ENCODE measurements around the gene COG7. TPM values are rescaled to one million over a fixed set of nuclear protein-coding genes. Genes with fewer than 3 reads are reported as not detected.
"Not testable (repeated sequence)": the region's sequence is repeated elsewhere in the genome, so short reads cannot be mapped to it uniquely, and the experiment has no call there.

Gene COG7
- polyA plus RNA-seq, 1 experiment = 19.6 TPM

DNA sequence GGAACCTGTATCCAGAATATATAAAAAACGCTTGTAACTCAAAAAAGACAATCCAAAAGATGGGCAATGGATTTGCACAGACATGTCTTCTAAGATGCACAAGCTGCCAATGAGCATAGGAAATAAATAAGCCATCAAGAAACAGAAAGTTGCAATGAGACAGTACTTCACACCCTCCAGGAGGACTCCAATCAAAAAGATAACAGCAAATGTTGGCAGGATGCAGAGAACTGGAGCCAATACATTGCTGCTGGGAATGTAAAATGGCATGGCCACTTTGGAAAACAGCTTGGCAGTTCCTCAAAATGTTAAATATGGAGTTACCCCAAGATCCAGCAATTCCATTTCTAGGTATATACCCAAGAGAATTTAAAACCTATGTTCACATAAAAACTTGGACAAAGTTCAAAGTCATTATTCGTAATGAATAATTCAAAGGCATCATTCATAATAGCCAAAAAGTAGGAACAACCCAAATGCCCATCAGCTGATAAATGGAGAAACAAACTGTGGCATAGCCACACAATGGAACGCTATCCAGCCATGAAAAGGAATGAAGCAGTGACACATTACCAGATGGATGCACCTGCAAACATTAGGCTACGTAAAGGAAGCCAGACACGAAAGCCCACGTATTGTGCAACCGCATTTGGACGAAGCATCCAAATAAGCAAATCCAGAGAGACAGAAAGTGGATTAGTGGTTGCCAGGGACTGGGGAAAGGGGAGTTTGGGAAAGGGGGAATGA lies 31.7 kb upstream of the COG7 start:
- ChIA-PET CTCF (no interaction called here), POLR2A (no interaction called here)
- Histone ChIP-seq H3K9me3 (ENCODE audit: control insufficient read depth, insufficient read depth, low read length) (no peaks in the 10 kb centered on the region), H3K27me3 (ENCODE audit: control insufficient read depth, insufficient read depth, low read length) (no peaks in the 10 kb centered on the region), H3K4me3 (ENCODE audit: low read depth, low read length) (no peak overlapping the region), H3K27ac (ENCODE audit: low read depth, low read length) (no peak overlapping the region)
- TF ChIP-seq, protein P1, sequence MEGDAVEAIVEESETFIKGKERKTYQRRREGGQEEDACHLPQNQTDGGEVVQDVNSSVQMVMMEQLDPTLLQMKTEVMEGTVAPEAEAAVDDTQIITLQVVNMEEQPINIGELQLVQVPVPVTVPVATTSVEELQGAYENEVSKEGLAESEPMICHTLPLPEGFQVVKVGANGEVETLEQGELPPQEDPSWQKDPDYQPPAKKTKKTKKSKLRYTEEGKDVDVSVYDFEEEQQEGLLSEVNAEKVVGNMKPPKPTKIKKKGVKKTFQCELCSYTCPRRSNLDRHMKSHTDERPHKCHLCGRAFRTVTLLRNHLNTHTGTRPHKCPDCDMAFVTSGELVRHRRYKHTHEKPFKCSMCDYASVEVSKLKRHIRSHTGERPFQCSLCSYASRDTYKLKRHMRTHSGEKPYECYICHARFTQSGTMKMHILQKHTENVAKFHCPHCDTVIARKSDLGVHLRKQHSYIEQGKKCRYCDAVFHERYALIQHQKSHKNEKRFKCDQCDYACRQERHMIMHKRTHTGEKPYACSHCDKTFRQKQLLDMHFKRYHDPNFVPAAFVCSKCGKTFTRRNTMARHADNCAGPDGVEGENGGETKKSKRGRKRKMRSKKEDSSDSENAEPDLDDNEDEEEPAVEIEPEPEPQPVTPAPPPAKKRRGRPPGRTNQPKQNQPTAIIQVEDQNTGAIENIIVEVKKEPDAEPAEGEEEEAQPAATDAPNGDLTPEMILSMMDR (IDR thresholded peaks at IDR 0.05; ENCODE audit: low read depth, low read length) = no peak
- no peak for DNase-seq (ENCODE audit: low read depth, low spot score)

DNA sequence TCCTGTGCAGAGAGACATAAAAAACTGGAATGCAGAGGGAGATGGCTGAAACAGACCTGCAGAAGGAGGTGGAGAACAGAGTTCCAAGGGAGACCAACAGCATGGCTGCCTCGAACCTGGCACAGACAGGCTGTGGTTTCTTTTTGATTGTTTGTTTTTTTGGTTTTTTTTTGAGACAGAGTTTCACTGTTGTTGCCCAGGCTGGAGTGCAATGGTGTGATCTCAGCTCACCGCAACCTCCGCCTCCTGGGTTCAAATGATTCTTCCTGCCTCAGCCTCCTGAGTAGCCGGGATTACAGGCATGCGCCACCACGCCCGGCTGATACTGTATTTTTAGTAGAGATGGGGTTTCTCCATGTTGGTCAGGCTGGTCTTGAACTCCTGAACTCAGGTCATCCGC lies 30.5 kb upstream of the COG7 start:
- DNase-seq (ENCODE audit: low read depth, low spot score); CTCF ChIA-PET; H3K9me3 ChIP-seq (ENCODE audit: control insufficient read depth, insufficient read depth, low read length); H3K27ac ChIP-seq (ENCODE audit: low read depth, low read length); H3K4me3 ChIP-seq (ENCODE audit: low read depth, low read length); H3K27me3 ChIP-seq (ENCODE audit: control insufficient read depth, insufficient read depth, low read length): not testable (repeated sequence)
- POLR2A ChIA-PET = interaction anchor here (0.8 kb wide), 1 partner anchor 21 kb away, joined by 3 read pairs; no protein-coding TSS in a partner anchor

DNA sequence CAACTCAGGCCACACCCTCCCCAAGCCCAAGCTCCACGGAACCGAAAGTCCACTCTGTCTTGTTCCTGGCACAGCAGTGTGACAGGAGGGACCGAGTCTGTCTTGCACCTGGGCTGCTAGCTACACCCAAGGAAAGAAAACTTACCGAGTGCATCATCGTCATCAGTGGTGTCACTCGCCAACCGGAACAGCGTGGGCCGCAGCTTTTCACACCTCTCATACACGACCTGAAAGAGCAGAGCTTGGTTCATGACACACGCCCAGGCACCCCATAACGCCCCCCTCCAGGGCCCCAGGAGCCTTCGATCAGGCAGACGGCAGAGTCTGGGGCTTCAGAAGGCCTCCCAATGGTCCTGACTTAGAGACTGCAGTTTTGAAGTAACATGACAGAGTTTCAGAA lies 29.8 kb upstream of the COG7 start:
- CTCF ChIA-PET = interaction anchor here (0.7 kb wide), 1 partner anchor 48 kb away, joined by 4 read pairs; no protein-coding TSS in a partner anchor
- POLR2A ChIA-PET = no interaction called here
- Histone ChIP-seq H3K4me3 (ENCODE audit: low read depth, low read length) (no peak overlapping the region), H3K27me3 (ENCODE audit: control insufficient read depth, insufficient read depth, low read length) (no peaks in the 10 kb centered on the region), H3K27ac (ENCODE audit: low read depth, low read length) (no peak overlapping the region), H3K9me3 (ENCODE audit: control insufficient read depth, insufficient read depth, low read length) (no peaks in the 10 kb centered on the region)
- no peak for DNase-seq (ENCODE audit: low read depth, low spot score)
- TF ChIP-seq, protein P1 (IDR thresholded peaks at IDR 0.05; ENCODE audit: low read depth, low read length) = no peak

DNA sequence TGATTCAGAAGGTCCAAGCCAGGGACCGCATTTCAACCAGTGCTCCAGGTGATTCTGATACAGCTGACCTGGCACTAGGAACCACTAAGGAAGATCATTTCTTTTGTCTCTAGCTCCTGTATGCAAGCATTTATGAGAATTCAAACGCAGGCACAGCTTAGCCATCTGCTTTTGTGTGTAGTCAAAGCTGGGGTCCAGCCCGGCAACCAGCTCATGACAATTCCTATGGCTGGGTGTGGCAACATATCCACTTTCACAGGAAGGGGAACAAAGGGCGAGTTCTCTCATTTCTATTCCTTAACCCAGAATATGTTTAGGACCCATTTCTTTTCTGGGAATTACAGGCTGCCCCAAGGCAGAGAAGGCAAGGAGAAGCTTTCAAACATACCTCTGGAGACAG lies 27.3 kb upstream of the COG7 start:
- POLR2A ChIA-PET = no interaction called here

DNA sequence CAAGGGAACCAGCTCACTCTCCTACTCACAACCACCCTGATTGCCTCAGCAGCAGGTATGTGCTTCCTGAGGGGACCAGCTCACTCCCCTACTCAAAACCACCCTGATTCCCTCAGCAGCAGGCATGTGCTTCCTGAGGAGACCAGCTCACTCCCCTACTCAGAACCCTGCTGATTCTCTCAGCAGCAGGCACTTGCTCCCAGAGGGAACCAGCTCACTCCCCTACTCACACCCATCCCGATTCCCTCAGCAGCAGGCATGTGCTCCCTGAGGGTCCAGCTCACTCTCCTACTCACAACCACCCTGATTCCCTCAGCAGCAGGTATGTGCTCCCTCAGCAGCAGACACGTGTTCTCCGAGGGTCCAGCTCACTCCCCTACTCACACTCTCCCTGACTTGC lies 26.1 kb upstream of the COG7 start:
- Histone ChIP-seq H3K4me3 (ENCODE audit: low read depth, low read length) (no peak overlapping the region), H3K9me3 (ENCODE audit: control insufficient read depth, insufficient read depth, low read length) (no peaks in the 10 kb centered on the region), H3K27ac (ENCODE audit: low read depth, low read length) (no peak overlapping the region), H3K27me3 (ENCODE audit: control insufficient read depth, insufficient read depth, low read length) (no peaks in the 10 kb centered on the region)
- TF ChIP-seq, protein P1 (IDR thresholded peaks at IDR 0.05; ENCODE audit: low read depth, low read length) = no peak
- DNase-seq (ENCODE audit: low read depth, low spot score) = no peak
- ChIA-PET POLR2A (no interaction called here), CTCF (no interaction called here)

More for the DNA sequence above, 27.3 kb upstream of the COG7 start:
- H3K27me3 ChIP-seq (ENCODE audit: control insufficient read depth, insufficient read depth, low read length) = no peaks in the 10 kb centered on the region
- no peak for DNase-seq (ENCODE audit: low read depth, low spot score)
- CTCF ChIA-PET = no interaction called here
- H3K4me3 ChIP-seq (ENCODE audit: low read depth, low read length) = no peak overlapping the region
- TF ChIP-seq, protein P1 (IDR thresholded peaks at IDR 0.05; ENCODE audit: low read depth, low read length) = no peak
- H3K9me3 ChIP-seq (ENCODE audit: control insufficient read depth, insufficient read depth, low read length) = no peaks in the 10 kb centered on the region
- no peak overlapping the region for H3K27ac ChIP-seq (ENCODE audit: low read depth, low read length)
